ENCODE data around the gene GPS1.

- TF ChIP-seq CEBPB (IDR thresholded peaks at IDR 0.05; ENCODE audit: borderline replicate concordance in 1 of 2, low read depth in 2 of 2, low read length in 2 of 2) (no peak), ETV6 (conservative IDR thresholded peaks at IDR 0.05 in 1 of 2, IDR thresholded peaks at IDR 0.05 in 1 of 2; ENCODE audit: borderline replicate concordance in 1 of 2, low read depth in 1 of 2) (no peak), PRDM15 (CRISPR knock-in tag; IDR thresholded peaks at IDR 0.05) (no peak), CTCF (IDR thresholded peaks at IDR 0.05 in 2 of 3, conservative IDR thresholded peaks at IDR 0.05 in 1 of 3; ENCODE audit: control insufficient read depth in 2 of 3, extremely low read depth in 1 of 3, insufficient read depth in 1 of 3, low read depth in 3 of 3, low read length in 3 of 3) (no peak), ZBTB33 (IDR thresholded peaks at IDR 0.05) (no peak), SIN3A (IDR thresholded peaks at IDR 0.05; ENCODE audit: low read depth, low read length) (peak; percentile 78), POLR2AphosphoS5 (IDR thresholded peaks at IDR 0.05; ENCODE audit: low read length) (peak; percentile 37; the same call in 1 of the 2 replicates), TARDBP (IDR thresholded peaks at IDR 0.05; ENCODE audit: borderline replicate concordance) (no peak), BHLHE40 (IDR thresholded peaks at IDR 0.05; ENCODE audit: borderline replicate concordance in 1 of 2, low read depth in 2 of 2, low read length in 1 of 2) (peak; percentile 6 to 67; a peak in 2 of 4 replicates), USF1 (IDR thresholded peaks at IDR 0.05; ENCODE audit: borderline replicate concordance, extremely low read length, insufficient read depth, low read depth, low read length) (no peak), CEBPZ (IDR thresholded peaks at IDR 0.05; ENCODE audit: low read depth, low read length) (no peak)
These were observed 29.3 kb upstream of the GPS1 start, which contains the start of gene CENPX for GRCh38 chr17:82022310-82022980.
